IMR-90 (cell line): ENCODE data around the gene SYCE3.

ENCODE experiments used
- BHLHE40 ChIP-seq: fragments of 150-350 bp; IDR thresholded peaks from 2 replicates; pipeline ENCODE4 v1.6.1; 2016; ENCODE audit warnings: mild to moderate bottlenecking, low read depth, low read length
- CEBPB ChIP-seq: IDR thresholded peaks from 2 replicates; pipeline ENCODE4 v1.6.1; 2012; ENCODE audit warnings: low read depth, low read length, improper control_type of control experiment
- CTCF ChIP-seq: conservative IDR thresholded peaks from 2 replicates; pipeline ENCODE4 v1.5.1; 2012; ENCODE audit warnings: mild to moderate bottlenecking, low read depth, low read length, improper control_type of control experiment
- ELK1 ChIP-seq: fragments of 150-350 bp; IDR thresholded peaks from 2 replicates; pipeline ENCODE4 v1.6.1; 2016; ENCODE audit warnings: low read depth, mild to moderate bottlenecking, low read length, moderate library complexity, borderline replicate concordance
- MXI1 ChIP-seq: IDR thresholded peaks from 2 replicates; pipeline ENCODE4 v1.6.1; 2012; ENCODE audit warnings: low read depth, mild to moderate bottlenecking, low read length, moderate library complexity, borderline replicate concordance
- POLR2A ChIP-seq: IDR thresholded peaks from 2 replicates; pipeline ENCODE4 v1.6.1; 2012; ENCODE audit warnings: mild to moderate bottlenecking, low read depth, low read length
- RAD21 ChIP-seq: IDR thresholded peaks from 2 replicates; pipeline ENCODE4 v1.6.1; 2012; ENCODE audit warnings: low read length, improper control_type of control experiment
- RCOR1 ChIP-seq: IDR thresholded peaks from 2 replicates; pipeline ENCODE4 v1.6.1; 2012; ENCODE audit warnings: mild to moderate bottlenecking, low read length, improper control_type of control experiment; ENCODE audit not compliant: insufficient replicate concordance
- RFX5 ChIP-seq: IDR thresholded peaks from 2 replicates; pipeline ENCODE4 v1.8.0; 2012; ENCODE audit warnings: low read depth, mild to moderate bottlenecking, low read length, moderate library complexity
- SMC3 ChIP-seq: fragments of 150-350 bp; IDR thresholded peaks from 2 replicates; pipeline ENCODE4 v1.6.1; 2016; ENCODE audit warnings: low read depth, mild to moderate bottlenecking, antibody characterized with exemption, low read length, moderate library complexity
- USF2 ChIP-seq: fragments of 150-350 bp; IDR thresholded peaks from 2 replicates; pipeline ENCODE4 v1.6.1; 2017; ENCODE audit warnings: mild to moderate bottlenecking, antibody characterized with exemption, low read length, low read depth

GRCh38 chr22:50603511-50604255, 41.0 kb upstream of the SYCE3 start:
- TF ChIP-seq POLR2A: no peak
- TF ChIP-seq CTCF: no peak
- TF ChIP-seq MXI1: no peak
- no peak for TF ChIP-seq RCOR1
- no peak for TF ChIP-seq SMC3
- TF ChIP-seq CEBPB: no peak
- no peak for TF ChIP-seq ELK1
- no peak for TF ChIP-seq RFX5
- TF ChIP-seq USF2: no peak
- TF ChIP-seq RAD21: no peak
- TF ChIP-seq BHLHE40: no peak
